Osteoblast (primary cell): ENCODE data around the gene SMARCA4. TPM values are rescaled to one million over a fixed set of nuclear protein-coding genes. Genes with fewer than 3 reads are reported as not detected.

Experiments
- DNase-seq: peaks from one replicate; pipeline ENCODE4 v3.0.0; 2011; ENCODE audit warnings: low spot score, mixed read lengths; ENCODE audit not compliant: insufficient read length; ENCODE audit errors: missing footprints
- H2AFZ ChIP-seq: 2 replicates; pipeline ENCODE4 v1.6.0; 2011; ENCODE audit warnings: mild to moderate bottlenecking, low read length
- H3K27ac ChIP-seq: 2 replicates; pipeline ENCODE4 v1.5.1; 2011; ENCODE audit warnings: mild to moderate bottlenecking, low read depth, low read length, moderate library complexity
- H3K27me3 ChIP-seq: 2 replicates; pipeline ENCODE4 v1.6.0; 2012; ENCODE audit warnings: mild to moderate bottlenecking, control low read depth, inconsistent platforms, low read length, moderate library complexity; ENCODE audit not compliant: insufficient read depth
- H3K36me3 ChIP-seq: 2 replicates; pipeline ENCODE4 v1.5.1; 2011; ENCODE audit warnings: mild to moderate bottlenecking, low read length, control low read depth, moderate library complexity; ENCODE audit not compliant: insufficient read depth
- H3K4me1 ChIP-seq: 2 replicates; pipeline ENCODE4 v1.5.1; 2011; ENCODE audit warnings: mild to moderate bottlenecking, low read length, control low read depth, moderate library complexity; ENCODE audit not compliant: insufficient read depth
- H3K4me2 ChIP-seq: 2 replicates; pipeline ENCODE4 v1.6.0; 2011; ENCODE audit warnings: mild to moderate bottlenecking, low read length; ENCODE audit not compliant: insufficient read depth
- H3K4me3 ChIP-seq: fragments of 200-600 bp; sonication (generic); 3 replicates; pipeline ENCODE4 v1.5.1; 2012; ENCODE audit warnings: mild to moderate bottlenecking, low read length, inconsistent platforms; ENCODE audit not compliant: insufficient read depth
- H3K79me2 ChIP-seq: 2 replicates; pipeline ENCODE4 v1.6.0; 2012; ENCODE audit warnings: mild to moderate bottlenecking, low read length, control low read depth, inconsistent platforms; ENCODE audit not compliant: insufficient read depth
- H3K9me3 ChIP-seq: 2 replicates; pipeline ENCODE4 v1.5.1; 2011; ENCODE audit warnings: low read depth, low read length, control low read depth
- H4K20me1 ChIP-seq: 2 replicates; pipeline ENCODE4 v1.6.0; 2012; ENCODE audit warnings: mild to moderate bottlenecking, low read length, control low read depth; ENCODE audit not compliant: insufficient read depth
- total RNA-seq: library from RNA; depleted of rRNA; stranded (reverse); fragments of >200 nt; gene quantifications from 2 replicates; pipeline ENCODE4 v1.2.3, GENCODE V29; 2012
- TF ChIP-seq, protein P1 (sequence below): IDR thresholded peaks from 2 replicates; pipeline ENCODE4 v1.5.1; 2011; ENCODE audit warnings: mild to moderate bottlenecking, low read depth, low read length, moderate library complexity; ENCODE audit errors: extremely low read depth

Gene SMARCA4
- total RNA-seq, 1 donor, result 52.8 TPM

GRCh38 chr19:10919352-10920287 lies 41.2 kb upstream of the SMARCA4 start:
- Histone ChIP-seq H4K20me1 (peaks cover 16% of the 10 kb centered on the region), H3K27ac (no peak overlapping the region), H2AFZ (no peak overlapping the region), H3K9me3 (no peaks in the 10 kb centered on the region), H3K79me2 (peaks cover 8% of the 10 kb centered on the region), H3K27me3 (no peaks in the 10 kb centered on the region), H3K4me3 (no peak overlapping the region), H3K4me2 (no peak overlapping the region), H3K36me3 (peaks cover 57% of the 10 kb centered on the region), H3K4me1 (peaks cover 11% of the 10 kb centered on the region)
- TF ChIP-seq, protein P1, sequence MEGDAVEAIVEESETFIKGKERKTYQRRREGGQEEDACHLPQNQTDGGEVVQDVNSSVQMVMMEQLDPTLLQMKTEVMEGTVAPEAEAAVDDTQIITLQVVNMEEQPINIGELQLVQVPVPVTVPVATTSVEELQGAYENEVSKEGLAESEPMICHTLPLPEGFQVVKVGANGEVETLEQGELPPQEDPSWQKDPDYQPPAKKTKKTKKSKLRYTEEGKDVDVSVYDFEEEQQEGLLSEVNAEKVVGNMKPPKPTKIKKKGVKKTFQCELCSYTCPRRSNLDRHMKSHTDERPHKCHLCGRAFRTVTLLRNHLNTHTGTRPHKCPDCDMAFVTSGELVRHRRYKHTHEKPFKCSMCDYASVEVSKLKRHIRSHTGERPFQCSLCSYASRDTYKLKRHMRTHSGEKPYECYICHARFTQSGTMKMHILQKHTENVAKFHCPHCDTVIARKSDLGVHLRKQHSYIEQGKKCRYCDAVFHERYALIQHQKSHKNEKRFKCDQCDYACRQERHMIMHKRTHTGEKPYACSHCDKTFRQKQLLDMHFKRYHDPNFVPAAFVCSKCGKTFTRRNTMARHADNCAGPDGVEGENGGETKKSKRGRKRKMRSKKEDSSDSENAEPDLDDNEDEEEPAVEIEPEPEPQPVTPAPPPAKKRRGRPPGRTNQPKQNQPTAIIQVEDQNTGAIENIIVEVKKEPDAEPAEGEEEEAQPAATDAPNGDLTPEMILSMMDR, result no peak
- peak; percentile 61 for DNase-seq

DNA sequence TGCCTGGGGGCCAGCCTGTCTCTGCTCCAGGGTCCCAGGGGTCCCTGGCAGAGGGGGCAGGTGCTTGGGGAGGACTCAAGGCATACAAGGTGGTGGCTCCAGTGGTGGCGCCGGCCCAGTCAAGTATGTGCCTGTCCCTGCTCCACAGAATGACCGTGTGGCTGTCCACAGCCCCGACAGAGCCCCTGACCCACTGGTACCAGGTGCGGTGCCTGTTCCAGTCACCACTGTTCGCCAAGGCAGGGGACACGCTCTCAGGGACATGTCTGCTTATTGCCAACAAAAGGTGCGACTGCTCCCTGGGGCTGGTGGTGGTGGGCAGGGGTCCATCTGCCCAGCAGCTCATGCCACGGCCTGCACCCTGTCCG lies 40.6 kb upstream of the SMARCA4 start:
- Histone ChIP-seq H3K79me2 (peaks cover 8% of the 10 kb centered on the region), H3K27me3 (no peaks in the 10 kb centered on the region), H2AFZ (no peak overlapping the region), H3K36me3 (peaks cover 63% of the 10 kb centered on the region), H3K4me2 (no peak overlapping the region), H3K4me1 (peaks cover 9% of the 10 kb centered on the region), H3K27ac (no peak overlapping the region), H3K9me3 (no peaks in the 10 kb centered on the region), H3K4me3 (no peak overlapping the region), H4K20me1 (peaks cover 12% of the 10 kb centered on the region)
- TF ChIP-seq, protein P1, result no peak
- DNase-seq, result peak; percentile 49

DNA sequence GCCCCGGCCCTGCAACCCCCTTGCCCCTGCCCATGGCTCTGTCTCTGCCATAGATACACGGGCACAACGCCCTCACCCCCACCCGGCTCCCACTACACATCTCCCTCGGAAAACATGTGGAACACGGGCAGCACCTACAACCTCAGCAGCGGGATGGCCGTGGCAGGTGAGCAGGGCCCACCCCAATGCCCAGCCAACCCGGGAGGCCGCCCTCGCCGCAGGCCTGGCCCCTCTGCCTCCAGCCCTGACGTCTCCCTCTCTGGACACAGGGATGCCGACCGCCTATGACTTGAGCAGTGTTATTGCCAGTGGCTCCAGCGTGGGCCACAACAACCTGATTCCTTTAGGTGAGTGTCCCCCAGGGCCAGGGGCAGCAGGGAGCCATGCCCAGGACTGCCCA lies 40.0 kb upstream of the SMARCA4 start:
- Histone ChIP-seq H3K27me3 (no peaks in the 10 kb centered on the region), H3K4me3 (no peak overlapping the region), H3K4me1 (peaks cover 3% of the 10 kb centered on the region), H3K4me2 (no peak overlapping the region), H4K20me1 (peaks cover 11% of the 10 kb centered on the region), H3K36me3 (peaks cover 68% of the 10 kb centered on the region), H2AFZ (no peak overlapping the region), H3K9me3 (no peaks in the 10 kb centered on the region), H3K79me2 (peaks cover 11% of the 10 kb centered on the region), H3K27ac (no peak overlapping the region)
- TF ChIP-seq, protein P1, result no peak
- peak; percentile 41 for DNase-seq

DNA sequence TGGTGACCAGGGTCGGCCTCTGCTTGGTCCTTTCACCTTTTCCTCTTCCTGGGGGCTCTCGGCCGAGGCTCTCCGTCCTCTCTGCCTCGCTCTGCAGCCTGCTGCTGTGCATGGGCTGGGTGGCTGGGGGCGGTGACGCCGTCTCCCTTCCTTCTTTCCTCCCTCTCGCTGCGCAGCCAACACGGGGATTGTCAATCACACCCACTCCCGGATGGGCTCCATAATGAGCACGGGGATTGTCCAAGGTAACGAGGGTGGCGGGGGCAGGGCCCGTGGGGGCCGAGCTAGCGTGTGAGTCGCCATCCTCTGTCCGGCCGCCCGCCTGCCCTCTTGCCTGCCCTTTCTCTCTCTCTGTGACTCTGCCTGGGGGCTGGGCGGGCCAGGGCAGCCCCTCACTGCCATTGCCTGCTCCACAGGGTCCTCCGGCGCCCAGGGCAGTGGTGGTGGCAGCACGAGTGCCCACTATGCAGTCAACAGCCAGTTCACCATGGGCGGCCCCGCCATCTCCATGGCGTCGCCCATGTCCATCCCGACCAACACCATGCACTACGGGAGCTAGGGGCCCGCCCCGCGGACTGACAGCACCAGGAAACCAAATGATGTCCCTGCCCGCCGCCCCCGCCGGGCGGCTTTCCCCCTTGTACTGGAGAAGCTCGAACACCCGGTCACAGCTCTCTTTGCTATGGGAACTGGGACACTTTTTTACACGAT lies 39.5 kb upstream of the SMARCA4 start:
- no peak overlapping the region for H3K4me2 ChIP-seq
- peak; percentile 25 for DNase-seq
- no peaks in the 10 kb centered on the region for H3K27me3 ChIP-seq
- H3K4me3 ChIP-seq, result no peak overlapping the region
- H3K36me3 ChIP-seq, result peaks cover 62% of the 10 kb centered on the region
- no peaks in the 10 kb centered on the region for H3K4me1 ChIP-seq
- no peak overlapping the region for H3K27ac ChIP-seq
- H4K20me1 ChIP-seq, result peaks cover 8% of the 10 kb centered on the region
- no peaks in the 10 kb centered on the region for H3K9me3 ChIP-seq
- TF ChIP-seq, protein P1, result no peak
- H3K79me2 ChIP-seq, result peaks cover 11% of the 10 kb centered on the region
- no peak overlapping the region for H2AFZ ChIP-seq
